ENCODE measurements around the gene DCHS2.

Gene DCHS2

GRCh38 chr4:154366956-154367355, 124.6 kb downstream of the DCHS2 start:
- DNase-seq: no peak

- DNase-seq: no peak
These were observed 127.3 kb downstream of the DCHS2 start for GRCh38 chr4:154364066-154364845.

- no peak for DNase-seq
These were observed 130.1 kb downstream of the DCHS2 start for GRCh38 chr4:154361450-154361849.

- no peak for DNase-seq
These were observed 131.1 kb downstream of the DCHS2 start for GRCh38 chr4:154360491-154360890.

DNA sequence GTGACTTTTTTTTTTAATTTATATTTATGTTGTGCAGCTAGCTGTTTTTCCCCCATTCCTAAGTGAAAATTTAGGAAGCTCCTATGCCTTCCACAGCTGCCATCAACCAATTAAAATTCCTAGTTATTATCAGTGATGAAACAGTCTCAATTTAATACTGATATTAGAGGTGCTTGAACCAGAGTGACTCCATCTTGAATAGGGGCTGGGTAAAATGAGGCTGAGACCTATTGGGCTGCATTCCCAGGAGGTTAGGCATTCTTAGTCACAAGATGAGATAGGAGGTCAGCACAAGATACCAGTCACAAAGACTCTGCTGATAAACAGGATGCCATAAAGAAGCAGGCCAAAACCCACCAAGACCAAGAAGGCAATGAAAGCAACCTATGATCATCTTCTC, 136.7 kb downstream of the DCHS2 start:
- DNase-seq: no peak

- DNase-seq: no peak
These were observed 141.8 kb downstream of the DCHS2 start for GRCh38 chr4:154349829-154350228.

- no peak for DNase-seq
These were observed 142.9 kb downstream of the DCHS2 start for GRCh38 chr4:154348657-154349056.

DNA sequence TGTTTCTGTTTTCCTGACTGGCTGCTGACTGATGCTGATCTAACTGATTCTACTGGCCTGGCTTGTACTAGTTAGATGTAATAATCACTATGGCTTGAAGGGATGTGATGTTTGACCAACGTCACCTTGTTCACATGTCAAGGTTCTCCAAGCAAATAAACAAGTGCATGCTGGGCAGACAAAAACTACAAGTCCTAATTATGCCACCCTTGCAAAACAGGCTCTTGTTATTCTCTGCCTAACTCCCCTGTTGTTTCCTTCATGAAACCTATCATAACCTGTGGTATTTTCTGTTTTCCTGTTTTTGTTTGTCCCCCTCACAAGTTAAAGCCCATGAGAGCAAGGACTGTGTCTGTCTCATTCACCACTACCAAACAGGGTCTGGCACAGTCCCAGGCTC, 146.2 kb downstream of the DCHS2 start:
- DNase-seq: no peak

GRCh38 chr4:154344686-154345085, 146.9 kb downstream of the DCHS2 start:
- DNase-seq: no peak

GRCh38 chr4:154343651-154344050, 147.9 kb downstream of the DCHS2 start:
- no peak for DNase-seq

DNA sequence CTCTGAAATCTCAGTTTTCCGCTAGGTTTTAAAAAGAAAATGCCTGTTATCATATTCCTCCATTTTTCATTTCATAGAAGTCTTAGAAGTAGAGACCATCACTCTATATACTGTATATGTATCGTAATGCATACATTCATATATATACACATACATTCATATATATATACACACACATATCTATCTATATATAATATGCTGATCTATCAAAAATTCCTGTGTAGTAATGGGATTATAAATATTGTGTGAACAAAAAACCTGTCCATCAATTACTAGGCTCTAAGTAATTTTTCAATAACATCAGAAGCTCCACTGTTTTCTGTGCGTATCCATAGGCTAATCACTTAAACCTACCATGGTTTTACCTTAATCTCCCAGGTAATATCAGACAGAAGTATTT, 150.2 kb downstream of the DCHS2 start:
- DNase-seq: no peak

- no peak for DNase-seq
These were observed 156.0 kb downstream of the DCHS2 start for GRCh38 chr4:154335588-154335987.

GRCh38 chr4:154332681-154333421, 158.7 kb downstream of the DCHS2 start:
- DNase-seq: no peak

- DNase-seq: no peak
These were observed 161.7 kb downstream of the DCHS2 start for GRCh38 chr4:154329939-154330338.

DNA sequence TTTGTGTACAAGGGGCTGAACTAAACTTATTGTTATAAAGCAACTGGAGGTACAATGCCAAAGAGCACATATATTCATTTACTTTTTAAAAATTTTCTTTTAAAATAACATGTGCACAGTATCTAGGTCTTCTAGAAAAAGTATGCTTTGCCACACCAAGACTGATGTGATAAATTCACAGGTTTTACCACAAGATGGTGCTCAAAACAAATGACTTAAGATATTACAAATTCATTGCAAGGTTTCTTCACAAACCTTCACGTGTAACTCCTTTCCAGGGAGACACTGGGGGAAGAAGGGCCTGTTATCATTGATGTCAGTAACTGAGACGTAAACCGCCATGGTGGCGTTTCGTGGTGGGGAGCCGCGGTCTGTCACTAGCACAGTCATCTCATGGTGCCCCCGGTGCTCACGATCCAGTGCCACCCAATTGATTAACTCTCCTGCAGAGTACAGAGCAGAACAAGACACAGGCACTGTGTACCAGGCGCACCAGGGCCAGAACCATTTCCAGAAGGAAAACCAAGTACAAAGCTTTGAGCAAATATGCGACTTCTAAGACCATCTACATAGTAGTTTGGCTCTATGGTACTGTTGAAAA, 162.2 kb downstream of the DCHS2 start:
- no peak for DNase-seq

DNA sequence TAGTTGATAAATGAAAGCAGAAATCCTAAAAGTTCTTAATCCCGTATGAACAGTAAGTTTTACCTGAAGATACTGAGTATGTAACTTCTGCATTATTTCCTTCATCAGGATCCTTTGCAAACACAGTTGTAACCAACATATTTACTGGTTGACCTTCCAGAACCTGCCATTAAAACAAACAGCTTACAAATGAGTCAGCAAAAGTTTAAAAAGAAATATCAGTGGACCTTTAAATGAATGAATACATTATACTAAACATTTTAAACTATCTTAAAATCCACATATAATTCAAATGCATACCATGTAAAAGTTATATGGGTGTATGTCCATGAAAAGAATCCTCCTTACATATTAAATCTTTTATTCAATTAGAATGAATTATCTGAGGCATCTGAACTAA, 163.6 kb downstream of the DCHS2 start:
- DNase-seq: no peak

- DNase-seq: no peak
These were observed 171.1 kb downstream of the DCHS2 start for GRCh38 chr4:154320521-154320920.

GRCh38 chr4:154319736-154320135, 171.9 kb downstream of the DCHS2 start:
- DNase-seq: no peak

DNA sequence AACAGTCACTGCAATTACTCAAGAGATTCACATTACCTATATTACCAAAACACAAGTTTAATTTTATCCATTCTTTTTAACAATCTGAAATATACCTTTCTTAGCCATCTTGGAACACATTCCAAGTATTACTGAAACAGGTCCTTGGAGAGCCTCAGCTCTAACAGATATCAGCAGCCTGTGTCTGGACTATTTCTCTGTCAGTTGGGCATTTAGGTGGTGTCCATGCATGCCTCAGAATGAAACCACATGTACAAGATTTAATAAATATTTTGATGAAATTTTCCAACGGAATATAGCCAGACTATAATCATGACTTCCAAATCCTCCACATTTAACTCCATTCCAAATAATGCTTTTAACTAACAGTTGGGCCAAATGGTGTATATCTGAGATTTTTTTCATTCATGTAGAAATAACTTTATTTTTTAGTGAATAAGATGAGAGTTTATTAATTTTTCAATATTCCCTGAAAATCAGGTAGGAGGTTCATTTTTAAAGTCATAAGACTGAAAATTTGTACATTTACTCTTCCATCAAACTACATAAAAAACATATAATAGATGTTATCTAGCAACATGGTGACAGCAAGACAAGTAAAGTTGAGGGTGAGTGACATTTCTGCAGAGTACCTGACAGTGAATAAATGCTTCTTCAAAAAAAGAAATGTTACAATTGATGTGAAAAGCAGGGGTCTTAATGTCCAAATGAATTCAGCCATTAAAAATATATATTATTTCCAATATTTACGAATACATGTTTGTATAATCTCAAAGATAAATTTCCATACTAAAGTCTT, 174.2 kb downstream of the DCHS2 start:
- DNase-seq: no peak

DNA sequence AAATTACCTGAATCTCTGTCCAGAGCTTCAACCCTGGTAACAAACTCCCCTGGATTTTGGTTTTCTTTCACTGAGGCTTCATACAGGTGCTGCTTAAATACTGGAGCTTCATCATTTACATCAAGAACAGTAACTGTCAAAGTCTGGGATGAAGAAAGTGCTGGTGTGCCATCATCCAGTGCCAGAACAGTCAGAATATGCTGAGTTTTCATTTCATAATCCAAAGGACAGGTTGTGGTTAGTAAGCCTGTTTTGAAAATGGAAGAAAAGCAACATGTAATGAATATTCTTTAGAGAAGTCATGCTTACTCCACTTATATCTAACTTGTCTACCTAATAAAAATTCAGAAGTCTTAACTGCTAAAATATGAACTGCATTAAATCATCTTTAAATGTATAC, 175.9 kb downstream of the DCHS2 start:
- no peak for DNase-seq

GRCh38 chr4:154314248-154314647, 177.4 kb downstream of the DCHS2 start:
- no peak for DNase-seq

DNA sequence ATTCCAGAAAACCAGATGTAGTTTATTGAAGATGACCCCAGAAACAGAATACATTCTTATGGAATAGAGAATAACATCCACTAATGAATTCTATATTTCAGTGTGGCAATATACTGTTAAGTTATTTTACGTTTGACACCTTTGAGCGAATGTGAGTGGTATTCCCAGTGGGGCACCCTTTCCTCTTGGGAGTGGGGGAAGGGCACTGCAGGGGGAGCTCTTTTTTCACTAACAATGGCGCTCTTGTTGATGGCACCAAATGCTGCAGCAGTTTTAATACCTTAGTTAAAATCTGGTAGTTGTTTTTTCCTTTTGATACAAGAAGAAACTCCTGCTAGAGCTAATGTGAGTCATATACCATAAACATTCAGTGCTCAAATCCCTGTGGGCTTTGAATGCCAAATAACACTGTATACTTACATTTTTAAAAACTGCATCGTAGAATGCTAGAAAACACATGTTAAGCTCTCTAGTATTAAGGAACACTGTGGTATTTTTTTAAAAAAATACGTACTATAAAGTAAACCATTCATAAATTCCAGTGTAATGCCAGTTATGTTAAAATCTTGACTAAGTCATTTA, 178.5 kb downstream of the DCHS2 start:
- DNase-seq: no peak

- no peak for DNase-seq
These were observed 179.4 kb downstream of the DCHS2 start for GRCh38 chr4:154312246-154312645.
